Astrocyte of the spinal cord (primary cell): ENCODE data around the gene PPME1.
A peak's percentile ranks its signal among the peaks of the same experiment; 100 is the strongest.

Source experiments
- DNase-seq: peaks from one replicate; pipeline ENCODE4 v3.0.0; 2011; ENCODE audit warnings: low read depth, low spot score
- H3K4me3 ChIP-seq: 2 replicates; pipeline ENCODE4 v1.5.1; 2011; ENCODE audit warnings: low read depth, mild to moderate bottlenecking, low read length, moderate library complexity
- in situ Hi-C: cut with HindIII; loops from 2 replicates; pipeline ENCODE4 v1.10.0; 2017; ENCODE audit warnings: low sequenced_read_pairs
- TF ChIP-seq, protein P1 (sequence below): IDR thresholded peaks from 2 replicates; pipeline ENCODE4 v1.5.1; 2012; ENCODE audit warnings: low read depth, mild to moderate bottlenecking, low read length, inconsistent platforms

PPME1 gene

DNA sequence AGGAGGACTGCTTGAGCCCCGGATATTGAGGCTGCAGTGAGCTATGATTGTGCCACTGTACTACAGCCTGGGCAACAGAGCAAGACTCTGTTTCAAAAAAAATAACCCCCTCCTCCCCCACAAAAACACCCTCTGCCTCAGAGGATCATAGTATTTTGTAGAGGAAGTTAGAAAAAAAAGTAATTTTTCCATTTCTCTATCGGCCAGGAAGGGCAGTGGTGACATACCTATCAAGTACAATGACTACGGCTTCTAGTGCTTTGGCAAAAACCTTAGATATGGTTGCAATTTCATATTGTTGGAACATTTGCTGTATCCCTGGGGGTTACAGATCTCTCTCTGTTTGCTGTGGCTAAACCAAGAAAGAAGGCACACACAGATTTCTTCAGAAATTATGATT lies 29.2 kb upstream of the PPME1 start:
- no peak for DNase-seq
- in situ Hi-C loops = no loop called here
- TF ChIP-seq, protein P1, sequence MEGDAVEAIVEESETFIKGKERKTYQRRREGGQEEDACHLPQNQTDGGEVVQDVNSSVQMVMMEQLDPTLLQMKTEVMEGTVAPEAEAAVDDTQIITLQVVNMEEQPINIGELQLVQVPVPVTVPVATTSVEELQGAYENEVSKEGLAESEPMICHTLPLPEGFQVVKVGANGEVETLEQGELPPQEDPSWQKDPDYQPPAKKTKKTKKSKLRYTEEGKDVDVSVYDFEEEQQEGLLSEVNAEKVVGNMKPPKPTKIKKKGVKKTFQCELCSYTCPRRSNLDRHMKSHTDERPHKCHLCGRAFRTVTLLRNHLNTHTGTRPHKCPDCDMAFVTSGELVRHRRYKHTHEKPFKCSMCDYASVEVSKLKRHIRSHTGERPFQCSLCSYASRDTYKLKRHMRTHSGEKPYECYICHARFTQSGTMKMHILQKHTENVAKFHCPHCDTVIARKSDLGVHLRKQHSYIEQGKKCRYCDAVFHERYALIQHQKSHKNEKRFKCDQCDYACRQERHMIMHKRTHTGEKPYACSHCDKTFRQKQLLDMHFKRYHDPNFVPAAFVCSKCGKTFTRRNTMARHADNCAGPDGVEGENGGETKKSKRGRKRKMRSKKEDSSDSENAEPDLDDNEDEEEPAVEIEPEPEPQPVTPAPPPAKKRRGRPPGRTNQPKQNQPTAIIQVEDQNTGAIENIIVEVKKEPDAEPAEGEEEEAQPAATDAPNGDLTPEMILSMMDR = no peak
- H3K4me3 ChIP-seq = no peak overlapping the region

DNA sequence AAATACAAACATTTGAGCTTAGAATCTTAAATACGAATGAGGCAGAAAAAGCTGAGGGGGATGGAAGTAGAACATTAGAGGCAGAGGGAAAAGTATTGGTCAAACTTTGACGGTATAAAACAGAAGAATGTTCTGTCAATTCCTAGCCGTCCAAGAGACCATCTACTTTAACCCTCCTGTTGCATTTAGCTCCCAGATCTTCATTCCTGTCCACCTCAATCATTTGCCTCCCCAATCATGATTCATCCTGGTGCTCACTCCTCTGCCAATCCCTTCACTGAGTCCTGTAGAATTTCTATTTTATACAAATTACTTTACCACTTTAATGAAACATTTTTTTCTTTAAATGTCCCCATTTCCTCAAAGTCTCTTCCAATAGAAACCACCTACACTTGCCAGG lies 28.5 kb upstream of the PPME1 start:
- DNase-seq = peak; percentile 40
- in situ Hi-C loops = no loop called here
- TF ChIP-seq, protein P1 = no peak
- H3K4me3 ChIP-seq = no peak overlapping the region

DNA sequence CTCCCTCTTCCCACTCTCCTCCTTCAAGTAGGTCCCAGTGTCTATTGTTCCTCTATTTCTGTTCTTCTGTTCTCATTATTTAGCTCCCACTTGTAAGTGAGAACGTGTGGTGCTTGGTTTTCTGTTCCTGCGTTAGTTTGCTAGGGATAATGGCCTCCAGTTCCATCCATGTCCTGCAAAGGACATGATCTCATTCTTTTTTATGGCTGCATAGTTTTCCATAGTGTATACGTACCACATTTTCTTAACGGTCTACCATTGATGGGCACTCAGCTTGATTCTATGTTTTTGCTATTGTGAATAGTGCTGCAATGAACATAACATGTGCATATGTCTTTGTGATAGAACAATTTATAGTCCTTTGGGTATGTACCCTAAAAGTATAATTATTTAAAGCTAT lies 26.5 kb upstream of the PPME1 start:
- TF ChIP-seq, protein P1 = no peak
- in situ Hi-C loops = no loop called here
- DNase-seq = no peak
- no peak overlapping the region for H3K4me3 ChIP-seq

DNA sequence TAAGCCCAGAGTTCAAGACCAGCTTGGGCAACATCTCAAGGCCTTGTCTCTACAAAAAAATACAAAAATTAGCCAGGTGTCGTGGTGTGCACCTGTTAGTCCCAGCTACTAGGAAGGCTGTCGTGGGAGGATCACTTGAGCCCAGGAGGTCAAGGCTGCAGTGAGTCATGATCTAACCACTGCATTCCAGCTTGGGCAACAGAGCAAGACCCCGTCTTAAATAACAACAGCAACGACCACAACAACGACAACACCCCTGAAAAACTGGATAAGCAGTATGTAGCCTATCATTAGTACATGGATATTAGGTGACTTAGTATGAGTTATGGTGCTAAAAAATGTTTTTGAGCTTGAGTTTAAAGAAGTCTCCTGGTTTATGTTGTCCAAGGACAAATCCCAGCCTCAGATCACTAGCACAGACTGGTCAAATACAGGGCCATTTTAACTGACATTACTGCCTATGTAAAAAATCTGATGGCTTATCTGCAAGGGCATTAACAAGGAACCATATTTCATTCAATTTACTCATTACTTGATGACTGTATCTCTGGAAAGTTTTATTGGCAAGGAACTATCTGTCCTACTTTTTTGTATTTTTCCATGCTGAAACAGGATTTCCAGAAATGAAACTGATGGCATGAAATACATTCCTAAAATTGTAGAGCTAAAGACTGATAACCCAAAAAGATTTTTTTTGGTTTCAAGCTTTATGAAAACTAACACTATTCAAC lies 23.7 kb upstream of the PPME1 start:
- in situ Hi-C loops = no loop called here
- TF ChIP-seq, protein P1 = no peak
- H3K4me3 ChIP-seq = no peak overlapping the region
- peak; percentile 29 for DNase-seq

DNA sequence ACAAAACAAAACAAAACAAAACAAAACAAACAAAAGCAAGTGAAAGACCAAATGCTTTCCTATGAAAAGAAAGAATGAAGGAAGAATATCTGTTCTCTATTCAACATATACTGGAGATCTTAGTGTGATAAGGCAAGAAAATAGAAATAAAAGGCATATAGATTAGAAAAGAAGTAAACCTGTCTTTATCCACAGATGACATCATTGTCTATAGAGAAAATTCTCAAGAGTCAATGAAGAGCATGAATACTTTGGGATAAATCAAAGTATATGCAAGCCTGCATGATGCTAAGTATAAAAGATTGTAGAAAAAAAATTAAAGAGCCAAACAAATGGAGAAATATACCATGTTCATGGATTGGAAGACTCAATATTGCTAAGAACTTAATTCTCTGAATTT lies 17.9 kb upstream of the PPME1 start:
- no peak overlapping the region for H3K4me3 ChIP-seq
- in situ Hi-C loops = no loop called here
- DNase-seq = no peak
- TF ChIP-seq, protein P1 = no peak

DNA sequence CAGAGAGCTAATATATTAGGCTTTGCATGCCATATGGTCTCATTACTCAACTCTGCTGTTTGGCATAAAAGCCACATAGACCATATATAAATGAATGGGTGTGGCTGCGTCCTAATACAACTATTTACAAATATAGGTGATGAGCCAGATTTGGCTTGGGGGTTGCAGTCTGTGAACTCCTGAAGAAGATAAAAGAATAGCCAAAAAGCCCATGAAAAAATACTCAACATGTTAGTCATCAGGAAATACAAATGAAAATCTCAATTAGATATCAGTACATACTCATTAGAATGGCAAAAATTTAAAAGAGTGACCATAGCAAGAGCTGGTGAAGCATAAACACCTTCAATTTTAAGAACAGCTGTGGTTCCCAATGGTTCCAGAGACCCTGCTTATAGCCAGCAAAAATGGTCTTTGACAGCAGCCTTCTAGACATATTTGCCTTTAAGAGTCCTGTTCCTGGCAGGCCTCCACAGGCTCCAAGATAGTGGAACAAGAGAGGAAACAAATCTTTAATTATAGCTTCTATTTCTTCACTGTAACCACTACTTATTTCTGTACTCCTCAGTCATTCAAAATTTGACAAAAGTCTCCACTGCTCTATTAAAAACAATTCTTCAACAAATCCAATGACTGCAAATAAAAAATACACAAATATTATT lies 16.3 kb upstream of the PPME1 start:
- TF ChIP-seq, protein P1 = no peak
- in situ Hi-C loops = no loop called here
- DNase-seq = peak; percentile 29
- no peak overlapping the region for H3K4me3 ChIP-seq
